HFFc6 (cell line): ENCODE measurements around the gene PGBD2. TPM values are rescaled to one million over a fixed set of nuclear protein-coding genes. Genes with fewer than 3 reads are reported as not detected.
"Not testable (repeated sequence)": the region's sequence is repeated elsewhere in the genome, so short reads cannot be mapped to it uniquely, and the experiment has no call there.

Source experiments
- DNase-seq: peaks from one replicate; pipeline ENCODE4 v3.0.0-alpha.2; 2018
- H3K27ac Mint-ChIP-seq: 2 replicates; pipeline ENCODE4 v1.8.0; 2020; ENCODE audit warnings: mild to moderate bottlenecking, mixed read lengths
- H3K27me3 Mint-ChIP-seq: 2 replicates; pipeline ENCODE4 v1.8.0; 2021; ENCODE audit warnings: mild to moderate bottlenecking, moderate library complexity, mixed read lengths; ENCODE audit not compliant: insufficient read depth
- H3K36me3 Mint-ChIP-seq: 2 replicates; pipeline ENCODE4 v1.8.0; 2021; ENCODE audit warnings: low read depth, mixed read lengths
- H3K4me1 Mint-ChIP-seq: 2 replicates; pipeline ENCODE4 v1.8.0; 2020; ENCODE audit warnings: low read depth, mixed read lengths
- H3K4me3 Mint-ChIP-seq: 2 replicates; pipeline ENCODE4 v1.8.0; 2020; ENCODE audit warnings: mild to moderate bottlenecking, moderate library complexity, mixed read lengths
- H3K9me3 Mint-ChIP-seq: 2 replicates; pipeline ENCODE4 v1.8.0; 2020; ENCODE audit warnings: mild to moderate bottlenecking, mixed read lengths
- total RNA-seq, 6 experiments: library from RNA; stranded (reverse); fragmentation: NEBNext Ultra II Directional; extraction: Animal tissue kit (Norgen Biotek cat#: 25700); gene quantifications; 2 replicates in 1 of 6; 3 replicates in 5 of 6; pipeline ENCODE4 v1.2.3, GENCODE V29; 2021
- TF ChIP-seq, protein P1 (sequence below): fragments of 200-600 bp; sonication (generic); IDR thresholded peaks from 2 replicates; pipeline ENCODE4 v1.5.0; 2021; ENCODE audit warnings: antibody characterized with exemption, mild to moderate bottlenecking

The PGBD2 gene
- total RNA-seq, 6 experiments from 2014 or later, result 3.4 to 4.7 (median 3.6) TPM

DNA sequence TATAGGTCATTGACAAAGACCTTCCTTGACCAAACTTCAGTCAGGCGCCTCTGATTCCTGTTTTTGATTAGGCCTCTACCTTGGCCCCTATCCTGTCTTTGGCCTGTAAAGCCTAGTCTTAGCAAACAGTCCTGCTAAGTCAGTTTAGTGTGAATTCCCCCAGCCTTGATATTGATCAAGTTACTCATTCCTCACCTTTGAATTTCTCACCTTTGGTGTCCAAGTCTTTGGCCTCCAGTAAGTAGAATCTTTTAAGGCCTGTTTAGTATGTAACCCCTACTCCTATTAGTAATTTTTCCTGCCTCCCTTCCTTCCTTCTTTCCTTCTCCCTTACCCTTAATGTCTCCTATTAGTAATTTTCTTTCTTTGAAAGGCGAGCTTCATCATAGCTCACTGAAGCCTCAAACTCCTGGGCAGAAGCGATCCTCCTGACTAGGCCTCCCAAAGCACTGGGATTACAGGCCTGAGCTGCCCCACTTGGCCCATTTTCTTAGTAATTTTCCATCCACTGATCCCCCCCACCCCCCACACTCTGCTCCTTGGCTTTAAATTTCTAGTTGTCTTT is 34.1 kb upstream of the PGBD2 start:
- Mint-ChIP-seq H3K4me1 (peaks cover 21% of the 10 kb centered on the region), H3K4me3 (peak overlapping the region; percentile 93), H3K9me3 (peaks cover 7% of the 10 kb centered on the region), H3K27me3 (peaks cover 12% of the 10 kb centered on the region), H3K36me3 (no peaks in the 10 kb centered on the region), H3K27ac (peak overlapping the region; percentile 97)
- no peak for DNase-seq
- TF ChIP-seq, protein P1, sequence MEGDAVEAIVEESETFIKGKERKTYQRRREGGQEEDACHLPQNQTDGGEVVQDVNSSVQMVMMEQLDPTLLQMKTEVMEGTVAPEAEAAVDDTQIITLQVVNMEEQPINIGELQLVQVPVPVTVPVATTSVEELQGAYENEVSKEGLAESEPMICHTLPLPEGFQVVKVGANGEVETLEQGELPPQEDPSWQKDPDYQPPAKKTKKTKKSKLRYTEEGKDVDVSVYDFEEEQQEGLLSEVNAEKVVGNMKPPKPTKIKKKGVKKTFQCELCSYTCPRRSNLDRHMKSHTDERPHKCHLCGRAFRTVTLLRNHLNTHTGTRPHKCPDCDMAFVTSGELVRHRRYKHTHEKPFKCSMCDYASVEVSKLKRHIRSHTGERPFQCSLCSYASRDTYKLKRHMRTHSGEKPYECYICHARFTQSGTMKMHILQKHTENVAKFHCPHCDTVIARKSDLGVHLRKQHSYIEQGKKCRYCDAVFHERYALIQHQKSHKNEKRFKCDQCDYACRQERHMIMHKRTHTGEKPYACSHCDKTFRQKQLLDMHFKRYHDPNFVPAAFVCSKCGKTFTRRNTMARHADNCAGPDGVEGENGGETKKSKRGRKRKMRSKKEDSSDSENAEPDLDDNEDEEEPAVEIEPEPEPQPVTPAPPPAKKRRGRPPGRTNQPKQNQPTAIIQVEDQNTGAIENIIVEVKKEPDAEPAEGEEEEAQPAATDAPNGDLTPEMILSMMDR, result no peak

DNA sequence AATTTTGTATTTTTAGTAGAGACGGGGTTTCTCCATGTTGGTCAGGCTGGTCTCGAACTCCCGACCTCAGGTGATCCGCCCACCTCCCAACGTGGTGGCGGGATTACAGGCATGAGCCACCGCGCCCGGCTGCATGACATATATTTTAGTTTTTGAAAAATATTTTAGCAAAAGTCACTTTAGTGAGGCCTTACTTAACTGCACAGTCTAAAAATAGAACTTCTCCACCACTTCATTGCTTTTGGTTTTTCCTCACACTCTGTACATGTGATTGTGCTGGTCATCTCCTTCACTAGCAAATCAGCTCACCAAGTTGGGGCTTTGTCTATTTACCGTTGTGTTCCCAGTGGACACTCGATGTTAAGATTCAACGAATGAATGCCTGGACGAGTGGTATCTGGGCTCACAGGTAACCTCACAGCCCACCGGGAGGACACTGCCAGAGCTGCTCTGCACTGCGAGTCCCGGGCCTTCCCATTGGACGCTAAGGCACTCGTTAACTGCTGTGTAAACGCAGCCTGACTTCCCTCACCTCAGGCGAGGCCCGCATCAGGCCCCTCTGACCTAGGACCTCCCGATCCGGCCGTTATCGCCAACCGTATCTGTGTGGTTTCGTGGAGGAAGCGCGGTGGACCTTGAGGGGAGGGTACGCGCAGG is 33.2 kb upstream of the PGBD2 start:
- Mint-ChIP-seq H3K36me3 (no peaks in the 10 kb centered on the region), H3K9me3 (peaks cover 7% of the 10 kb centered on the region), H3K4me3 (peak overlapping the region; percentile 93), H3K4me1 (peaks cover 21% of the 10 kb centered on the region), H3K27me3 (peaks cover 10% of the 10 kb centered on the region), H3K27ac (peak overlapping the region; percentile 97)
- DNase-seq, result peak; percentile 73
- TF ChIP-seq, protein P1, result no peak

DNA sequence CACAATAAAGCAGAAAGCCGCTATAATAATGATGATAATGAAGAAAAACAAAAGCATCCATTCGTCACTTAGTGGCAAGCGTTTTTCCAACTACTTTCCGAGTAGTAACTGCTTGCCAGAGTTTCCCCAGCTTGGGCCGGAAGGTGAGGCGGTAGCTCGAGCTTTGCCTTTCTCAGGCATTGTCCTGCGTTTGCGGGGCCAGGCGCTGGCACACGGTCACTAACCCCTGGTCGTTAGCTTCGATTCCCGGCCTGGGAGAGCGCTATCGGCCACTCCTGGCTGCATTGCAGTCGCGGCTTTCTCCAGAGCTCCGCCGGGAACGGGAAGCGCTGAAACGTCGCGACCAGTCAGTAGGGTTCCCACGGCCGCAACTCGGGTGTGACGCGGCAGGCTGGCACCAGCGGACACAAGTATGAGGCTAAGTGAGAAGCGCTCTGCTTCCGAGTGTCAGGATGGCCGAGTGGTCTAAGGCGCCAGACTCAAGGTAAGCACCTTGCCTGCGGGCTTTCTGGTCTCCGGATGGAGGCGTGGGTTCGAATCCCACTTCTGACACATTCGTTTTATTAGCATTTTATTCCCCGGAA is 32.5 kb upstream of the PGBD2 start:
- TF ChIP-seq, protein P1, result no peak
- H3K4me3 Mint-ChIP-seq, result peak overlapping the region; percentile 93
- no peaks in the 10 kb centered on the region for H3K36me3 Mint-ChIP-seq
- H3K9me3 Mint-ChIP-seq, result peaks cover 7% of the 10 kb centered on the region
- peaks cover 10% of the 10 kb centered on the region for H3K27me3 Mint-ChIP-seq
- H3K4me1 Mint-ChIP-seq, result peaks cover 21% of the 10 kb centered on the region
- H3K27ac Mint-ChIP-seq, result peak overlapping the region; percentile 97
- DNase-seq, result peak; percentile 96

DNA sequence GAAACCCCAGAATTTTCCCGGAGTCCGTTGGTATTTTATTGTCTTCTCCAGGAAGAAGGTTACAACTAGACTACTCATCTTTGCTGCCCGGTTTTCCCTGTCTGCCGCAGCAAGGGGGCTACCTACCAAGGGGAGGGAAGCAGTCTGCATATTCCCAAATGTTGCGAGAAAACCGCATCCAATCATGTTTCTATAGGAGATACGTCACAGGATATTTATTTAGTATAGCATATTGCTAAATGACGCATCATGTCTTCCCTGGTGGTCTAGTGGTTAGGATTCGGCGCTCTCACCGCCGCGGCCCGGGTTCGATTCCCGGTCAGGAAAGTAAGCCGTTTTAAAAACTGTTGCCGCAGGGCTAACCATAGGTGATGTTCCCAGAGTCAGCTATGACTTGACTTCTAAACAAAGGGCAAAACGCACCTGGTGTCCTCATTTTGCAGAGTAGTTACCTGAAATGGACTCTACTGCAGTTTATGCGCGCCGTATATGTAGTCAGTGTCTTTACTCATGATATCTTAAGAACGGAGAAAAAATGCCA is 32.0 kb upstream of the PGBD2 start:
- H3K4me3 Mint-ChIP-seq, result peak overlapping the region; percentile 93
- peaks cover 21% of the 10 kb centered on the region for H3K4me1 Mint-ChIP-seq
- no peak for DNase-seq
- H3K27me3 Mint-ChIP-seq, result peaks cover 10% of the 10 kb centered on the region
- peaks cover 7% of the 10 kb centered on the region for H3K9me3 Mint-ChIP-seq
- peak overlapping the region; percentile 97 for H3K27ac Mint-ChIP-seq
- TF ChIP-seq, protein P1, result no peak; the same call in 1 of the 2 replicates
- H3K36me3 Mint-ChIP-seq, result no peaks in the 10 kb centered on the region

DNA sequence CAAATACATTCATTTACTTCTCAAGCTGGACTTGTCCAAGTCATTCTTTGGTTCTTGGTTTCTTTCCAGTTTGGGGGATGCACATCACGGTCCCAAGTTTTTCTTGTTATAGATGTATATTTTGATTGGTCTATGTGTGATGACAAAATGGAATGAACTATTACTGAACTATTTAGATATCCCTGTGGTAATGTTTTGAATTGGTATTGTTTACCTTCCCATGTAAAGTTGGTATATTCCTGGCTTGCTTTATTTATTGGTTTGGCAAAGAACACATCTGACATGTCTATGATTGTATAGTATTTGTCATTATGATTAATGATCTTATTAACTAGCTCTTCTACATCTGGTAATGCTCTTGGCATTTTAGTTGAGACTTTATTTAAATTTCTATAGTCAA is 24.8 kb upstream of the PGBD2 start:
- TF ChIP-seq, protein P1, result no peak
- Mint-ChIP-seq H3K9me3 (no peaks in the 10 kb centered on the region), H3K4me3 (no peak overlapping the region), H3K27ac (no peak overlapping the region), H3K27me3 (peaks cover 5% of the 10 kb centered on the region; the same call in 1 of the 2 replicates), H3K4me1 (no peaks in the 10 kb centered on the region), H3K36me3 (no peaks in the 10 kb centered on the region)
- no peak for DNase-seq

DNA sequence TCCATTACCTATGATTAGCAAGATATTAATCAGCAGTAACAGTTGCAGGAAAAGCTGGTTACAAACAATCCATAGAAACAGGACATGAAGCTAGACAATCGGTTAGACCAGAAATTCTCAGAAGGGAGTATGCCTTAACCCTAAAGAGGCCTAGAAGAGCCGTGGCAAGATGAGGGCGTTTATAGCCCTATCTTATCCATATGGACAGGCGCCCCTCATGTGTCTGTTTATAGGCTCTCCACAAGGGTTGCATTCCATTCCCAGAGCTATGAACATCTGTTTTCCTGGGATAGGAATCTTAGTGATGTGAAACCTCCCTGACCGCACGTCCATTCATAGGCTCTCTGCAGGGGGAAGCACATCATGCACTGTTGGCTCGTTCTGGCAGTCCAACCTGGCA is 23.6 kb upstream of the PGBD2 start:
- not testable (repeated sequence) for H3K4me1 Mint-ChIP-seq, H3K27ac Mint-ChIP-seq, H3K9me3 Mint-ChIP-seq, H3K36me3 Mint-ChIP-seq, DNase-seq, H3K4me3 Mint-ChIP-seq, H3K27me3 Mint-ChIP-seq
